Measurements from ENCODE around the gene PHYKPL. TPM values are rescaled to one million over a fixed set of nuclear protein-coding genes. Genes with fewer than 3 reads are reported as not detected.

PHYKPL gene
- total and polyA plus RNA-seq, 8 donors: 22.9 to 262 (median 44.4) TPM

DNA sequence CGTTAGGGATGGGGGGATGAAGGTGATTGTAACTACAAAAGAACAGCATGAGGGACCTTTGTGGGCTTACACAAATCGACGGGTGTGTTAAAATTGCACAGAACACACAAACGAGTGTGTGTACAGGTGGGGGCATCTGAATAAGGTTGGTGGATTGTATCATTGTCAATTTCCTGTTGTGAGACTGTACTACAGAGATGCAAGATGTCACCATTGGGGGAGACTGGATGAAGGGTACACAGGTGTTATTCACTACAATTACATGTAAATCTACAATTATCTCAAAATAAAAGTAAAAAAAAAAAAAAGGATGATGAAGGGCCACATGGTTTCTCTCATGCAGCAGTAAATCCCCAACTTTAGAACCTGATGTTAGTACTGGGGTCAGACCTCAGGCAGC is 31.4 kb upstream of the PHYKPL start:
- no peak overlapping the region for H3K4me3 ChIP-seq
- 79 to 92% (median 87%) methylated on average over 4 of the region's 4 CpGs for WGBS, 5 donors
- TF ChIP-seq EP300 (IDR thresholded peaks at IDR 0.05): no peak
- TF ChIP-seq, protein P1, sequence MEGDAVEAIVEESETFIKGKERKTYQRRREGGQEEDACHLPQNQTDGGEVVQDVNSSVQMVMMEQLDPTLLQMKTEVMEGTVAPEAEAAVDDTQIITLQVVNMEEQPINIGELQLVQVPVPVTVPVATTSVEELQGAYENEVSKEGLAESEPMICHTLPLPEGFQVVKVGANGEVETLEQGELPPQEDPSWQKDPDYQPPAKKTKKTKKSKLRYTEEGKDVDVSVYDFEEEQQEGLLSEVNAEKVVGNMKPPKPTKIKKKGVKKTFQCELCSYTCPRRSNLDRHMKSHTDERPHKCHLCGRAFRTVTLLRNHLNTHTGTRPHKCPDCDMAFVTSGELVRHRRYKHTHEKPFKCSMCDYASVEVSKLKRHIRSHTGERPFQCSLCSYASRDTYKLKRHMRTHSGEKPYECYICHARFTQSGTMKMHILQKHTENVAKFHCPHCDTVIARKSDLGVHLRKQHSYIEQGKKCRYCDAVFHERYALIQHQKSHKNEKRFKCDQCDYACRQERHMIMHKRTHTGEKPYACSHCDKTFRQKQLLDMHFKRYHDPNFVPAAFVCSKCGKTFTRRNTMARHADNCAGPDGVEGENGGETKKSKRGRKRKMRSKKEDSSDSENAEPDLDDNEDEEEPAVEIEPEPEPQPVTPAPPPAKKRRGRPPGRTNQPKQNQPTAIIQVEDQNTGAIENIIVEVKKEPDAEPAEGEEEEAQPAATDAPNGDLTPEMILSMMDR (IDR thresholded peaks at IDR 0.05): no peak
- TF ChIP-seq POLR2AphosphoS5 (IDR thresholded peaks at IDR 0.05): no peak
- TF ChIP-seq POLR2A (IDR thresholded peaks at IDR 0.05): no peak
- no peaks in the 10 kb centered on the region for H3K36me3 ChIP-seq
- no peaks in the 10 kb centered on the region for H3K27me3 ChIP-seq
- H3K9me3 ChIP-seq: no peaks in the 10 kb centered on the region
- no peaks in the 10 kb centered on the region for H3K4me1 ChIP-seq
- no peak for DNase-seq
- H3K27ac ChIP-seq: no peak overlapping the region
- intact Hi-C loops (cut with DNase I; ENCODE audit: low total_unique reads): no loop called here

DNA sequence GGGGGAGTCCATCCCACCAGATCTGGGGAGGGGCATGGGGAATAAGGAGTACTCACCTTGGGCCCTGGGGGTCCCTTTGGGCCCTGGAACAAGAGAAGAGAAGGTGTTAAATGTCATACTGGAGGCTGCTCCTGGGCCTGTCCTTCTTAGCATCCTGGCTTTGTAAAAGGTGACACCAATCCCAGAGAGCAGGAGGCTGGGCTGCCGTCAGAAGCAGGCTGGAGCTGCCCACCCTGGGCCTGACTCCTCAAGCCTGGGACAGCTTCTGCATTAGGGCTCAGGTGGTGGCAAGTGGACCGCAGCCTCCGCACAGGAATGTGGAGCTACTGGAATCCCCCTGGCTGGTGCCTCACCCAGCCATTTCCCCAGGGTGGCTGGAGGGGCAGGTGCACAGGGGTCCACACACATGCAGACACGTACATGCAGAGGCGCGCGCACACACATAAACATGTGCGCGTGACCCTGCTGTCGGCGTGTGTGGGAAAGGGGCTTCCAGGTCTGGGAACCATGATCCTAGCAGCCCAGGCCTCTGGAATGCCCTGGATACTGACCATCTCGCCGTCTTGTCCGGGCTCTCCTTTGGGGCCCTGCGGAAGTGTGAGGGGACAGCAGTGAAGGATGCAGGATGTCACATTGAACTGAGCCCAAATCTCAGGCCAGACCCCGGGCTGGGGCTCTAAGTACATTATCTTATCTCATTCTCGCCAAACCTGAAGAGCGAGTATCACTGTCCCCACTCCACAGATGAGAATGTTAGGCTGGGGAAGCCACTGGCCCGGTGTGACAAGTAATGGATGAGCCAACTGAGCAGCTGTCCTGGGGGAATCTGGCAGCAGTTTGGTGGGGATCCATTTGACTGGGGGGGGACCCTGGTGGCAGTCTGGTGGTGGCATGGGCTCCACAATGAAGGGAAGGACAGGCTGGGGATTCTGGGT is 29.3 kb upstream of the PHYKPL start:
- no peaks in the 10 kb centered on the region for H3K9me3 ChIP-seq
- intact Hi-C loops (cut with DNase I; ENCODE audit: low total_unique reads): no loop called here
- no peak overlapping the region for H3K4me3 ChIP-seq
- TF ChIP-seq POLR2AphosphoS5 (IDR thresholded peaks at IDR 0.05): no peak
- TF ChIP-seq, protein P1 (IDR thresholded peaks at IDR 0.05): no peak
- no peaks in the 10 kb centered on the region for H3K36me3 ChIP-seq
- H3K27ac ChIP-seq: no peak overlapping the region
- WGBS, 5 donors: 77 to 91% (median 84%) methylated on average over 7 to 19 of the region's 19 CpGs
- no peak for DNase-seq
- no peaks in the 10 kb centered on the region for H3K27me3 ChIP-seq
- H3K4me1 ChIP-seq: no peaks in the 10 kb centered on the region

DNA sequence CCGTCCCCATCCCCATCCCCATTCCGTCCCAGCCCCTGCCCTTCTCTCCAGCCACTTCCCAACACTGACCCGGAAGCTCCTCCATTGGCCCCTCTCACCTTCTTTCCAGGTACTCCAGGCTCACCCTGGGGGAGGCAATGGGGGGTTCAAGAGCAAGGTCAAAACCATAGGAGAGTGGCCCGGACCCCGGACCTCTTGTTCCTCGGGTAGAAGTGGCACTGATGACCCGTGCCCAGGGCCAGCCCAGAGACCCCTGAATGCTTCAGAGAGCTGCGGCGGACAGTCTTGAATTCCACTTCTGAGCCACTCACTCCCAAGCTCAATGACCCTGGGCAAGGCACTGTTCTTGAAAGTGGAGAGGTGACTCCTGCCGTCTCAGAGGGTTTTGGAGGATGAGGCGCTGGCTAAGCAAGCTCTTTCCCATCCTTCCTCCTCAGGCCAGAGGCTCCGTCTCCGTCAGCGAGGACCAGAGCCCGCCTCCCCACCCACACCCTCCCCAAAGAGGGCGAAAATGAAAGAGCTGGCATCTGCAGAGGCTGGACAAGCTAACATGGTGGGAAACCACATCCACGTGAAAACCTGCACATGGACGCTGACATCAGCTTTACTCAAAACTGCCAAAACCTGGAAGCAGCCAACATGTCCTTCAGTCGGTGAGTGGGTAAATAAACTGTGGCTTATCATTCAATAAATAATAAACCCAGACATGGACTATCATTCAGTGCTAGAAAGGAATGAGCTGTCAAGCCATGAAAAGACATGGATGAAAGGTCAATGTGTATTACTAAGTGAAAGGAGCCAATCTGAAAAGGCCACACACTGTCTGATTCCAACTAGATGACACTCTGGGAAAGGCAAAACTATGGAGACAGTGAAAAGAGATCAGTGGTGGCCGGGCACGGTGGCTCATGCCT is 27.3 kb upstream of the PHYKPL start:
- no peaks in the 10 kb centered on the region for H3K9me3 ChIP-seq
- TF ChIP-seq, protein P1 (IDR thresholded peaks at IDR 0.05): no peak
- TF ChIP-seq POLR2A (IDR thresholded peaks at IDR 0.05): no peak
- TF ChIP-seq POLR2AphosphoS5 (IDR thresholded peaks at IDR 0.05): no peak
- TF ChIP-seq EP300 (IDR thresholded peaks at IDR 0.05): no peak
- WGBS, 5 donors: 68 to 83% (median 75%) methylated on average over 21 of the region's 21 CpGs
- H3K4me1 ChIP-seq: no peaks in the 10 kb centered on the region
- no peak for DNase-seq
- H3K4me3 ChIP-seq: no peak overlapping the region
- H3K36me3 ChIP-seq: no peaks in the 10 kb centered on the region
- no peak overlapping the region for H3K27ac ChIP-seq
- no peaks in the 10 kb centered on the region for H3K27me3 ChIP-seq
- intact Hi-C loops (cut with DNase I; ENCODE audit: low total_unique reads): no loop called here

GRCh38 chr5:178257650-178258049 is 25.0 kb upstream of the PHYKPL start:
- Histone ChIP-seq H3K27ac (no peak overlapping the region), H3K9me3 (no peaks in the 10 kb centered on the region), H3K36me3 (no peaks in the 10 kb centered on the region), H3K4me1 (no peaks in the 10 kb centered on the region), H3K27me3 (no peaks in the 10 kb centered on the region), H3K4me3 (no peak overlapping the region)
- intact Hi-C loops (cut with DNase I; ENCODE audit: low total_unique reads): no loop called here
- TF ChIP-seq EP300 (IDR thresholded peaks at IDR 0.05) (no peak), POLR2AphosphoS5 (IDR thresholded peaks at IDR 0.05) (no peak), POLR2A (IDR thresholded peaks at IDR 0.05) (no peak)
- TF ChIP-seq, protein P1 (IDR thresholded peaks at IDR 0.05): no peak
- DNase-seq: no peak
- 64 to 85% (median 69%) methylated on average over 4 of the region's 4 CpGs for WGBS, 5 donors
